ENCODE data around the gene PLS3. TPM values are rescaled to one million over a fixed set of nuclear protein-coding genes. Genes with fewer than 3 reads are reported as not detected.

Gene PLS3
- total and polyA plus RNA-seq, 9 of the 15 experiments (the other 6 are each of a cell fraction or from before 2014, with no cell fraction given): 0.03 to 0.42 (median 0.03) TPM; not detected in 4

- Histone ChIP-seq H3K4me3 (no peak overlapping the region), H3K9me1 (ENCODE audit: control insufficient read depth, insufficient read depth, low read length) (no peaks in the 10 kb centered on the region), H3K4me2 (ENCODE audit: insufficient read depth, low read length) (no peak overlapping the region), H3K36me3 (ENCODE audit: control insufficient read depth, insufficient read depth, low read length) (no peaks in the 10 kb centered on the region), H3K79me2 (ENCODE audit: control insufficient read depth, insufficient read depth, low read length) (no peaks in the 10 kb centered on the region), H2AFZ (ENCODE audit: low read depth, low read length) (no peak overlapping the region), H3K27me3 (ENCODE audit: control insufficient read depth in 2 of 2, insufficient read depth in 2 of 2, low read length in 2 of 2) (no peaks in the 10 kb centered on the region), H3K9me3 (replicated peaks; ENCODE audit: control insufficient read depth, insufficient read depth, low read depth, low read length) (no peaks in the 10 kb centered on the region), H4K20me1 (replicated peaks; ENCODE audit: control insufficient read depth, insufficient read depth, low read length) (no peaks in the 10 kb centered on the region), H3K9ac (ENCODE audit: insufficient read depth in 1 of 2, low read depth in 2 of 2, low read length in 2 of 2) (no peak overlapping the region), H3K27ac (ENCODE audit: extremely low read depth, low read depth, low read length) (no peak overlapping the region), H3K4me1 (replicated peaks in 1 of 2; ENCODE audit: control insufficient read depth in 2 of 2, insufficient read depth in 2 of 2, low read length in 2 of 2) (no peaks in the 10 kb centered on the region)
- DNase-seq (ENCODE audit: extremely low read depth in 1 of 4, low spot score in 3 of 4) (no peak), ATAC-seq (no peak), FAIRE-seq (no peak)
- no TSS peak for BruUV-seq (replicated peaks)
- no CpG with 5 or more reads among the region's 1 CpG for WGBS (ENCODE audit: insufficient coverage, low coverage, missing lambda C conversion rate)
- TF ChIP-seq SP2 (IDR thresholded peaks at IDR 0.05; ENCODE audit: extremely low read depth, low read depth, low read length, poor library complexity, severe bottlenecking) (no peak), ATF3 (IDR thresholded peaks at IDR 0.05) (no peak), ATF3 (CRISPR knock-in tag; conservative IDR thresholded peaks at IDR 0.05) (no peak), MBD2 (IDR thresholded peaks at IDR 0.05; ENCODE audit: borderline replicate concordance, low read depth) (no peak), HMG20A (CRISPR knock-in tag; conservative IDR thresholded peaks at IDR 0.05) (no peak), SMAD3 (CRISPR knock-in tag; conservative IDR thresholded peaks at IDR 0.05) (no peak), MTA3 (IDR thresholded peaks at IDR 0.05; ENCODE audit: borderline replicate concordance) (no peak), FOS (IDR thresholded peaks at IDR 0.05; ENCODE audit: extremely low read depth, insufficient read length) (no peak), NCOA6 (IDR thresholded peaks at IDR 0.05) (no peak), SIN3A (IDR thresholded peaks at IDR 0.05; ENCODE audit: borderline replicate concordance in 2 of 2, control insufficient read depth in 1 of 2, low read depth in 2 of 2, low read length in 2 of 2) (no peak), RNF2 (IDR thresholded peaks at IDR 0.05) (no peak), ETV6 (IDR thresholded peaks at IDR 0.05; ENCODE audit: borderline replicate concordance in 1 of 2, low read depth in 2 of 2, low read length in 1 of 2) (no peak), ETV6 (CRISPR knock-in tag; IDR thresholded peaks at IDR 0.05; ENCODE audit: borderline replicate concordance) (no peak), NFYB (IDR thresholded peaks at IDR 0.05; ENCODE audit: extremely low read depth, insufficient read length) (no peak)
- in situ Hi-C loops (cut with MboI) (no loop called here), intact Hi-C loops (cut with micrococcal nuclease) (no loop called here)
- ChIA-PET POLR2A (no interaction called here), CTCF (ENCODE audit: low intra/inter-chr PET ratio) (no interaction called here)
These were observed 37.6 kb downstream of the PLS3 start for GRCh38 chrX:115598556-115598955.
